ENCODE results near the gene CBFA2T2.

DNA sequence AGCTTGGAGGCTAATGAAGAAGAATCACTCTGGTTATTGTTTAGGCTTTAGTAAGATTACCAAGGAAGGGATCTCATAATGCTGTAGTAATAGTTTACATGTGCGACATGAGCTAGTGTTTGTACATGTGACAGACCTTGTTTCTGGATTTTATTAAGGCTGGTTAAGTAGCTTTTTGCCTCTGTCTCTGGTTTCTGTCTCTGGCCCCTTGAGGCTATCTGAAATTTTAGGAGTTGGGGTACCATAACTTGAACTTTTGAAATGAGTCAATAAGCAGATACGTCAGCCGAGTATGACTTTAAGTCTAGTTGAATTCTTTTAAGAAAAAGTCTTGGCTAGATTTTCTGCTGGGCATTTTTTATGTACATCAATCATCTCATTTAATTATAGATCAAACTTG lies 9.5 kb downstream of the CBFA2T2 start:
- no peak for TF ChIP-seq POU2F2 (IDR thresholded peaks at IDR 0.05; ENCODE audit: borderline replicate concordance, low read depth, low read length)
- no peak for TF ChIP-seq GABPA (IDR thresholded peaks at IDR 0.05; ENCODE audit: low read depth)
- TF ChIP-seq, protein P1, sequence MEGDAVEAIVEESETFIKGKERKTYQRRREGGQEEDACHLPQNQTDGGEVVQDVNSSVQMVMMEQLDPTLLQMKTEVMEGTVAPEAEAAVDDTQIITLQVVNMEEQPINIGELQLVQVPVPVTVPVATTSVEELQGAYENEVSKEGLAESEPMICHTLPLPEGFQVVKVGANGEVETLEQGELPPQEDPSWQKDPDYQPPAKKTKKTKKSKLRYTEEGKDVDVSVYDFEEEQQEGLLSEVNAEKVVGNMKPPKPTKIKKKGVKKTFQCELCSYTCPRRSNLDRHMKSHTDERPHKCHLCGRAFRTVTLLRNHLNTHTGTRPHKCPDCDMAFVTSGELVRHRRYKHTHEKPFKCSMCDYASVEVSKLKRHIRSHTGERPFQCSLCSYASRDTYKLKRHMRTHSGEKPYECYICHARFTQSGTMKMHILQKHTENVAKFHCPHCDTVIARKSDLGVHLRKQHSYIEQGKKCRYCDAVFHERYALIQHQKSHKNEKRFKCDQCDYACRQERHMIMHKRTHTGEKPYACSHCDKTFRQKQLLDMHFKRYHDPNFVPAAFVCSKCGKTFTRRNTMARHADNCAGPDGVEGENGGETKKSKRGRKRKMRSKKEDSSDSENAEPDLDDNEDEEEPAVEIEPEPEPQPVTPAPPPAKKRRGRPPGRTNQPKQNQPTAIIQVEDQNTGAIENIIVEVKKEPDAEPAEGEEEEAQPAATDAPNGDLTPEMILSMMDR (IDR thresholded peaks at IDR 0.05 in 2 of 3, conservative IDR thresholded peaks at IDR 0.05 in 1 of 3; ENCODE audit: control insufficient read depth in 2 of 3, extremely low read depth in 1 of 3, insufficient read depth in 1 of 3, low read depth in 3 of 3, low read length in 3 of 3): no peak
- TF ChIP-seq ESRRA (IDR thresholded peaks at IDR 0.05; ENCODE audit: low read length): no peak
- TF ChIP-seq EED (IDR thresholded peaks at IDR 0.05; ENCODE audit: low read depth): no peak
- no peak for TF ChIP-seq SMC3 (IDR thresholded peaks at IDR 0.05; ENCODE audit: borderline replicate concordance, low read length)
- TF ChIP-seq ZNF274 (IDR thresholded peaks at IDR 0.05; ENCODE audit: insufficient read depth, insufficient read length): no peak
- TF ChIP-seq, protein P2, sequence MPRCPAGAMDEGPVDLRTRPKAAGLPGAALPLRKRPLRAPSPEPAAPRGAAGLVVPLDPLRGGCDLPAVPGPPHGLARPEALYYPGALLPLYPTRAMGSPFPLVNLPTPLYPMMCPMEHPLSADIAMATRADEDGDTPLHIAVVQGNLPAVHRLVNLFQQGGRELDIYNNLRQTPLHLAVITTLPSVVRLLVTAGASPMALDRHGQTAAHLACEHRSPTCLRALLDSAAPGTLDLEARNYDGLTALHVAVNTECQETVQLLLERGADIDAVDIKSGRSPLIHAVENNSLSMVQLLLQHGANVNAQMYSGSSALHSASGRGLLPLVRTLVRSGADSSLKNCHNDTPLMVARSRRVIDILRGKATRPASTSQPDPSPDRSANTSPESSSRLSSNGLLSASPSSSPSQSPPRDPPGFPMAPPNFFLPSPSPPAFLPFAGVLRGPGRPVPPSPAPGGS (IDR thresholded peaks at IDR 0.05; ENCODE audit: borderline replicate concordance, insufficient read depth, low read depth, low read length, poor library complexity, severe bottlenecking): no peak
- TF ChIP-seq HDGF (IDR thresholded peaks at IDR 0.05): no peak
- no peak for TF ChIP-seq FOXM1 (IDR thresholded peaks at IDR 0.05; ENCODE audit: low read depth, low read length)
- no peak for TF ChIP-seq NFYB (IDR thresholded peaks at IDR 0.05; ENCODE audit: insufficient read depth, low read depth, low read length)
- TF ChIP-seq, protein P3, sequence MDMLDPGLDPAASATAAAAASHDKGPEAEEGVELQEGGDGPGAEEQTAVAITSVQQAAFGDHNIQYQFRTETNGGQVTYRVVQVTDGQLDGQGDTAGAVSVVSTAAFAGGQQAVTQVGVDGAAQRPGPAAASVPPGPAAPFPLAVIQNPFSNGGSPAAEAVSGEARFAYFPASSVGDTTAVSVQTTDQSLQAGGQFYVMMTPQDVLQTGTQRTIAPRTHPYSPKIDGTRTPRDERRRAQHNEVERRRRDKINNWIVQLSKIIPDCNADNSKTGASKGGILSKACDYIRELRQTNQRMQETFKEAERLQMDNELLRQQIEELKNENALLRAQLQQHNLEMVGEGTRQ (IDR thresholded peaks at IDR 0.05; ENCODE audit: borderline replicate concordance, low read depth, low read length): no peak
